ENCODE results near the gene SCYGR3.

SCYGR3 gene

DNA sequence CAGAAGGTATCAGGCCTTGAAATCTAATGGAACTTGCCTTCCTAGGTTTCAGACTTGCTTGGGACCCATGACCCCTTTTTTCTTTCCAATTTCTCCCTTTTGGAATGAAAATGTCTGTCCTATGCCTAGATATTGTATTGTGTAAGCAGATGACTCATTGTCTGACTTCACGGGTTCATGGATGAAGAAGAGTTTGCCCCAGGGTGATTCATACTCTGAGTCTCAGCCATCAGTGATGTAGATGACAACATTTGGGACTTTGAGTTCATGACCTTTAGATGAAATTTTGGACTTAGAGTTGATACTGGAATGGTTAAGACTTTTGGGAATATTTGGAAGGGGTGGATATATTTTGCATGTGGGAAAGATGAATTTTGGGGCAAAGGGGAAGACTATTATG, 40.8 kb upstream of the SCYGR3 start:
- no peak overlapping the region for H2AFZ ChIP-seq
- no peak overlapping the region for H3K4me3 ChIP-seq (ENCODE audit: low read depth, low read length)
- H3K4me2 ChIP-seq (ENCODE audit: low read length): no peak overlapping the region
- no peaks in the 10 kb centered on the region for H3K9me3 ChIP-seq (ENCODE audit: control insufficient read depth, low read length)
- no peaks in the 10 kb centered on the region for H3K79me2 ChIP-seq
- H3K27me3 ChIP-seq (ENCODE audit: control insufficient read depth, insufficient read depth, low read length): no peaks in the 10 kb centered on the region
- no peaks in the 10 kb centered on the region for H3K4me1 ChIP-seq
- no peak overlapping the region for H3K9ac ChIP-seq
- TF ChIP-seq, protein P1, sequence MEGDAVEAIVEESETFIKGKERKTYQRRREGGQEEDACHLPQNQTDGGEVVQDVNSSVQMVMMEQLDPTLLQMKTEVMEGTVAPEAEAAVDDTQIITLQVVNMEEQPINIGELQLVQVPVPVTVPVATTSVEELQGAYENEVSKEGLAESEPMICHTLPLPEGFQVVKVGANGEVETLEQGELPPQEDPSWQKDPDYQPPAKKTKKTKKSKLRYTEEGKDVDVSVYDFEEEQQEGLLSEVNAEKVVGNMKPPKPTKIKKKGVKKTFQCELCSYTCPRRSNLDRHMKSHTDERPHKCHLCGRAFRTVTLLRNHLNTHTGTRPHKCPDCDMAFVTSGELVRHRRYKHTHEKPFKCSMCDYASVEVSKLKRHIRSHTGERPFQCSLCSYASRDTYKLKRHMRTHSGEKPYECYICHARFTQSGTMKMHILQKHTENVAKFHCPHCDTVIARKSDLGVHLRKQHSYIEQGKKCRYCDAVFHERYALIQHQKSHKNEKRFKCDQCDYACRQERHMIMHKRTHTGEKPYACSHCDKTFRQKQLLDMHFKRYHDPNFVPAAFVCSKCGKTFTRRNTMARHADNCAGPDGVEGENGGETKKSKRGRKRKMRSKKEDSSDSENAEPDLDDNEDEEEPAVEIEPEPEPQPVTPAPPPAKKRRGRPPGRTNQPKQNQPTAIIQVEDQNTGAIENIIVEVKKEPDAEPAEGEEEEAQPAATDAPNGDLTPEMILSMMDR (IDR thresholded peaks at IDR 0.05): no peak
- H3K36me3 ChIP-seq (ENCODE audit: control insufficient read depth, insufficient read depth, low read length): no peaks in the 10 kb centered on the region
- no peak overlapping the region for H3K27ac ChIP-seq

DNA sequence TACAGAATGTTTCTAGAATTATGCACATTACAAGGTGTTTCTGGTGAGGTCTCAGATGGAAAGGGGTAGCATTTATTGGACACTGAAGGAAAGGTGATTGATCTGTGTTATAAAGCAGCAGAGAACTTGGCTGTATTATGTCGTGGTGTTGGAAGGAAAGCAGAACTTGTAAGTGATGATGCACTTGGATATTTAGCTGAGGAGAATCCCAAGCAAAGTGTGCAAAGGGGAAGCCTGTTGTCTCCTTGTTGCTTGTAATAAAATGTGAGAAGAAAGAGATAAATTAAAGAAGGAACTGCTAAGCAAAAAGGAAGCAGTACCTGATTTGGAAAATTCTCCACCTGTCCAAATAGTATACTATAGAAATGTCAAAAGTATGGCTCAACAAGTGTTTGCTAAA, 39.8 kb upstream of the SCYGR3 start:
- no peaks in the 10 kb centered on the region for H3K4me1 ChIP-seq
- TF ChIP-seq, protein P1 (IDR thresholded peaks at IDR 0.05): no peak
- no peaks in the 10 kb centered on the region for H3K27me3 ChIP-seq (ENCODE audit: control insufficient read depth, insufficient read depth, low read length)
- no peaks in the 10 kb centered on the region for H3K36me3 ChIP-seq (ENCODE audit: control insufficient read depth, insufficient read depth, low read length)
- no peaks in the 10 kb centered on the region for H3K79me2 ChIP-seq
- H2AFZ ChIP-seq: no peak overlapping the region
- H3K27ac ChIP-seq: no peak overlapping the region
- H3K4me2 ChIP-seq (ENCODE audit: low read length): no peak overlapping the region
- no peak overlapping the region for H3K4me3 ChIP-seq (ENCODE audit: low read depth, low read length)
- H3K9me3 ChIP-seq (ENCODE audit: control insufficient read depth, low read length): no peaks in the 10 kb centered on the region
- H3K9ac ChIP-seq: no peak overlapping the region

DNA sequence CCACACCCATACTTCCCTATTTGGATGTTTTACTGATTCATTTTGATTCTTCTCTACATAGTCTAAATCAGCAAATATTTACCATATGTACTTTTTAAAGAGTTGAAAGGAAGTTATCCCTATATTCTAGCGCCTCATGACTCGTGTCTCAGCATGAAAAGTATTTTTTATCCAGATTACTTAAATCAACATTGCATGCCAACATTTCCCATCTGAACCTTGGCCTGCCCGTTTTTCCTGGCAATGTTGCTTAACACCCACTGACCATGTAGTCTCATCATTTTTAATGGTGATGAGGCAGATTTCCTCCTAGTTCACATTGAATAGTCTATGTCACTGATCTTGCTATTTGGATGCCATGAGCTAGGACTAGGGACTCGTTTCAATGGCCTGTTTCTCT, 38.8 kb upstream of the SCYGR3 start:
- Histone ChIP-seq H3K27ac (no peak overlapping the region), H3K4me2 (ENCODE audit: low read length) (no peak overlapping the region), H3K4me3 (ENCODE audit: low read depth, low read length) (no peak overlapping the region), H3K79me2 (no peaks in the 10 kb centered on the region), H3K4me1 (no peaks in the 10 kb centered on the region), H3K9me3 (ENCODE audit: control insufficient read depth, low read length) (no peaks in the 10 kb centered on the region), H3K27me3 (ENCODE audit: control insufficient read depth, insufficient read depth, low read length) (no peaks in the 10 kb centered on the region), H2AFZ (no peak overlapping the region), H3K9ac (no peak overlapping the region), H3K36me3 (ENCODE audit: control insufficient read depth, insufficient read depth, low read length) (no peaks in the 10 kb centered on the region)
- TF ChIP-seq, protein P1 (IDR thresholded peaks at IDR 0.05): no peak

DNA sequence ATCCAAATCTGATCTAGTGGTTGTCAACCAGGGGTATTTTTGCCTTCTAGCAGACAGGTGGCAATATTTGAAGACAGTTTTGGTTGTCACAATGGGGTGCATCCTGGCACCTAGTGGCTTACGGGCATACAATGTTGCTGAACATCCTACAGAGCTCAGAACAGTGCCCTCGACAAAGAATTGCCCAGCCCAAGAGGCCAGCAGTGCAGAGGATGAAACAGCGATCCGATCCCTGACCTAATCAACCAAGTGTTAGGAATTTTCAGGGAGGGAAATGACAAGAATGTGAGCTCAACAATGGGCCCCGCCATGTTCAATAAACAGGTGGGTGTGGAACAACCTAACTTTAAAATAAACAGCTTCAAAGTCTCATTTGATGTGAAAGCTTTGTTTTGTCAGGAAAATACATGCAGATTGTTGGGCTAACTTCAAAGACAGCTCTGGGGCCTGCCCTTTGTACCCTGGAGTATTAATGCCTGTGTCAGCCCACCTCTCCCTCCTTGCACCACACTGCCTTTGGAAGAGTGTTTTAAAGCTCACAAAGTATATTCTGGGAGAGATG, 29.4 kb upstream of the SCYGR3 start:
- Histone ChIP-seq H3K36me3 (ENCODE audit: control insufficient read depth, insufficient read depth, low read length) (no peaks in the 10 kb centered on the region), H3K4me3 (ENCODE audit: low read depth, low read length) (no peak overlapping the region), H3K4me1 (no peaks in the 10 kb centered on the region), H3K9me3 (ENCODE audit: control insufficient read depth, low read length) (no peaks in the 10 kb centered on the region), H3K79me2 (no peaks in the 10 kb centered on the region), H3K4me2 (ENCODE audit: low read length) (no peak overlapping the region), H3K27ac (no peak overlapping the region), H3K27me3 (ENCODE audit: control insufficient read depth, insufficient read depth, low read length) (no peaks in the 10 kb centered on the region), H3K9ac (no peak overlapping the region), H2AFZ (no peak overlapping the region)
- TF ChIP-seq, protein P1 (IDR thresholded peaks at IDR 0.05): no peak

DNA sequence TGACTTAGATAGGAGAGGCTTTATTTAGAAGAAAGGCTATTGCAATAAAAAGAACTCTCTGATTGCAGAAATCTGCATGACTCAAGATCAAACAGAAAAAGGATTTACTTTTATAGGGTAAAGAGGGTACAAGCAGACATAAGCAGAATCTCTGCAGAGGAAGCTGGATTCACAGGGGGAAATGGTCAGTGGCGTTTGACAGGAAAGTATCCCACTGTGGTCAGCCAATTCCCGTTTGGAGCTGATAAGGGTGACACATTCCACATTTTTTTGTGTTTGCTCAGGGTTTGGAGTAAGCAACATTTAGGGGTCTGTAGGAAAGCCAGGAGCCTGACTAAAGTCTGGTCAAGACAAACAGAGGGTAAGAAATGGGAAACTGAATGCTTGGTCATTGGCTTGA, 28.0 kb upstream of the SCYGR3 start:
- no peak overlapping the region for H2AFZ ChIP-seq
- TF ChIP-seq, protein P1 (IDR thresholded peaks at IDR 0.05): no peak
- no peaks in the 10 kb centered on the region for H3K79me2 ChIP-seq

More for the DNA sequence above, 28.0 kb upstream of the SCYGR3 start:
- Histone ChIP-seq H3K27ac (no peak overlapping the region), H3K36me3 (ENCODE audit: control insufficient read depth, insufficient read depth, low read length) (no peaks in the 10 kb centered on the region), H3K27me3 (ENCODE audit: control insufficient read depth, insufficient read depth, low read length) (no peaks in the 10 kb centered on the region), H3K9me3 (ENCODE audit: control insufficient read depth, low read length) (no peaks in the 10 kb centered on the region), H3K4me1 (no peaks in the 10 kb centered on the region), H3K4me3 (ENCODE audit: low read depth, low read length) (no peak overlapping the region), H3K9ac (no peak overlapping the region), H3K4me2 (ENCODE audit: low read length) (no peak overlapping the region)

Measured in parathyroid adenoma (tissue), 2 donors.